ENCODE data around the gene TAF12.
"Not testable (repeated sequence)": the region's sequence is repeated elsewhere in the genome, so short reads cannot be mapped to it uniquely, and the experiment has no call there.

TAF12 gene

GRCh38 chr1:28666806-28667205 lies 23.9 kb upstream of the TAF12 start:
- H3K9me3 ChIP-seq (ENCODE audit: control insufficient read depth, insufficient read depth, low read length) = no peaks in the 10 kb centered on the region
- DNase-seq (ENCODE audit: low read depth, low spot score) = no peak
- no peaks in the 10 kb centered on the region for H3K27me3 ChIP-seq (ENCODE audit: control insufficient read depth, insufficient read depth, low read length)
- H3K27ac ChIP-seq (ENCODE audit: low read length) = no peak overlapping the region
- no CpG with 5 or more reads among the region's 12 CpGs for WGBS (ENCODE audit: insufficient coverage, insufficient read length)
- H3K4me1 ChIP-seq (ENCODE audit: control insufficient read depth, insufficient read depth, low read length) = no peaks in the 10 kb centered on the region
- no peaks in the 10 kb centered on the region for H3K36me3 ChIP-seq (ENCODE audit: control insufficient read depth, insufficient read depth, low read length)
- H3K4me3 ChIP-seq (ENCODE audit: low read length) = no peak overlapping the region

- no peak overlapping the region for H3K27ac ChIP-seq (ENCODE audit: low read length)
- no peaks in the 10 kb centered on the region for H3K9me3 ChIP-seq (ENCODE audit: control insufficient read depth, insufficient read depth, low read length)
- H3K27me3 ChIP-seq (ENCODE audit: control insufficient read depth, insufficient read depth, low read length) = no peaks in the 10 kb centered on the region
- no peaks in the 10 kb centered on the region for H3K36me3 ChIP-seq (ENCODE audit: control insufficient read depth, insufficient read depth, low read length)
- H3K4me1 ChIP-seq (ENCODE audit: control insufficient read depth, insufficient read depth, low read length) = no peaks in the 10 kb centered on the region
- whole genome bisulfite sequencing (ENCODE audit: insufficient coverage, insufficient read length) = no CpG with 5 or more reads among the region's 7 CpGs
- no peak overlapping the region for H3K4me3 ChIP-seq (ENCODE audit: low read length)
- DNase-seq (ENCODE audit: low read depth, low spot score) = no peak
These were observed 21.1 kb upstream of the TAF12 start for GRCh38 chr1:28663871-28664470.

GRCh38 chr1:28656335-28656734 lies 13.5 kb upstream of the TAF12 start:
- WGBS (ENCODE audit: insufficient coverage, insufficient read length) = no CpG with 5 or more reads among the region's 6 CpGs
- H3K4me3 ChIP-seq (ENCODE audit: low read length) = no peak overlapping the region
- DNase-seq (ENCODE audit: low read depth, low spot score) = no peak
- H3K9me3 ChIP-seq (ENCODE audit: control insufficient read depth, insufficient read depth, low read length) = no peaks in the 10 kb centered on the region
- no peaks in the 10 kb centered on the region for H3K4me1 ChIP-seq (ENCODE audit: control insufficient read depth, insufficient read depth, low read length)
- no peaks in the 10 kb centered on the region for H3K36me3 ChIP-seq (ENCODE audit: control insufficient read depth, insufficient read depth, low read length)
- H3K27me3 ChIP-seq (ENCODE audit: control insufficient read depth, insufficient read depth, low read length) = no peaks in the 10 kb centered on the region
- no peak overlapping the region for H3K27ac ChIP-seq (ENCODE audit: low read length)

- DNase-seq (ENCODE audit: low read depth, low spot score); H3K27ac ChIP-seq (ENCODE audit: low read length); H3K4me3 ChIP-seq (ENCODE audit: low read length); H3K9me3 ChIP-seq (ENCODE audit: control insufficient read depth, insufficient read depth, low read length); H3K4me1 ChIP-seq (ENCODE audit: control insufficient read depth, insufficient read depth, low read length); H3K36me3 ChIP-seq (ENCODE audit: control insufficient read depth, insufficient read depth, low read length); H3K27me3 ChIP-seq (ENCODE audit: control insufficient read depth, insufficient read depth, low read length): not testable (repeated sequence)
- WGBS (ENCODE audit: insufficient coverage, insufficient read length) = no CpG with 5 or more reads among the region's 10 CpGs
These were observed 12.8 kb upstream of the TAF12 start for GRCh38 chr1:28655448-28656311.

GRCh38 chr1:28653870-28654269 lies 11.0 kb upstream of the TAF12 start:
- H3K9me3 ChIP-seq (ENCODE audit: control insufficient read depth, insufficient read depth, low read length); H3K27me3 ChIP-seq (ENCODE audit: control insufficient read depth, insufficient read depth, low read length); H3K4me3 ChIP-seq (ENCODE audit: low read length); H3K27ac ChIP-seq (ENCODE audit: low read length); H3K36me3 ChIP-seq (ENCODE audit: control insufficient read depth, insufficient read depth, low read length); H3K4me1 ChIP-seq (ENCODE audit: control insufficient read depth, insufficient read depth, low read length); DNase-seq (ENCODE audit: low read depth, low spot score): not testable (repeated sequence)
- no CpG with 5 or more reads among the region's 3 CpGs for WGBS (ENCODE audit: insufficient coverage, insufficient read length)

GRCh38 chr1:28653063-28653462 lies 10.2 kb upstream of the TAF12 start:
- H3K9me3 ChIP-seq (ENCODE audit: control insufficient read depth, insufficient read depth, low read length); DNase-seq (ENCODE audit: low read depth, low spot score): not testable (repeated sequence)
- no CpG with 5 or more reads among the region's 13 CpGs for WGBS (ENCODE audit: insufficient coverage, insufficient read length)

GRCh38 chr1:28648474-28649198 lies 5.8 kb upstream of the TAF12 start, which contains the start of gene RNU11:
RNU11 (plus strand) TSS chr1:28648600.
- Histone ChIP-seq H3K4me1 (ENCODE audit: control insufficient read depth, insufficient read depth, low read length) (no peaks in the 10 kb centered on the region), H3K9me3 (ENCODE audit: control insufficient read depth, insufficient read depth, low read length) (no peaks in the 10 kb centered on the region), H3K27ac (ENCODE audit: low read length) (no peak within 1 kb of the TSS), H3K4me3 (ENCODE audit: low read length) (peak within 1 kb of the TSS; percentile 5; the same call in 1 of the 2 replicates), H3K36me3 (ENCODE audit: control insufficient read depth, insufficient read depth, low read length) (no peaks in the 10 kb centered on the region), H3K27me3 (ENCODE audit: control insufficient read depth, insufficient read depth, low read length) (no peaks in the 10 kb centered on the region)
- no CpG with 5 or more reads among the region's 28 CpGs for WGBS (ENCODE audit: insufficient coverage, insufficient read length)
- peak; percentile 88 for DNase-seq (ENCODE audit: low read depth, low spot score)

More at GRCh38 chr1:28653063-28653462, 10.2 kb upstream of the TAF12 start:
- H3K27me3 ChIP-seq (ENCODE audit: control insufficient read depth, insufficient read depth, low read length); H3K27ac ChIP-seq (ENCODE audit: low read length); H3K4me1 ChIP-seq (ENCODE audit: control insufficient read depth, insufficient read depth, low read length); H3K36me3 ChIP-seq (ENCODE audit: control insufficient read depth, insufficient read depth, low read length); H3K4me3 ChIP-seq (ENCODE audit: low read length): not testable (repeated sequence)

- Histone ChIP-seq H3K27ac (ENCODE audit: low read length) (no peak overlapping the region), H3K4me3 (ENCODE audit: low read length) (peak overlapping the region; percentile 5; the same call in 1 of the 2 replicates), H3K27me3 (ENCODE audit: control insufficient read depth, insufficient read depth, low read length) (no peaks in the 10 kb centered on the region), H3K36me3 (ENCODE audit: control insufficient read depth, insufficient read depth, low read length) (no peaks in the 10 kb centered on the region), H3K9me3 (ENCODE audit: control insufficient read depth, insufficient read depth, low read length) (no peaks in the 10 kb centered on the region), H3K4me1 (ENCODE audit: control insufficient read depth, insufficient read depth, low read length) (no peaks in the 10 kb centered on the region)
- DNase-seq (ENCODE audit: low read depth, low spot score) = peak; percentile 67
- no CpG with 5 or more reads among the region's 18 CpGs for WGBS (ENCODE audit: insufficient coverage, insufficient read length)
These were observed 5.2 kb upstream of the TAF12 start for GRCh38 chr1:28648008-28648473.

- no CpG with 5 or more reads among the region's 1 CpG for WGBS (ENCODE audit: insufficient coverage, insufficient read length)
- no peak overlapping the region for H3K4me3 ChIP-seq (ENCODE audit: low read length)
- no peak overlapping the region for H3K27ac ChIP-seq (ENCODE audit: low read length)
- H3K4me1 ChIP-seq (ENCODE audit: control insufficient read depth, insufficient read depth, low read length) = no peaks in the 10 kb centered on the region
- H3K36me3 ChIP-seq (ENCODE audit: control insufficient read depth, insufficient read depth, low read length) = no peaks in the 10 kb centered on the region
- no peaks in the 10 kb centered on the region for H3K27me3 ChIP-seq (ENCODE audit: control insufficient read depth, insufficient read depth, low read length)
- DNase-seq (ENCODE audit: low read depth, low spot score) = no peak
- H3K9me3 ChIP-seq (ENCODE audit: control insufficient read depth, insufficient read depth, low read length) = no peaks in the 10 kb centered on the region
These were observed 3.2 kb upstream of the TAF12 start for GRCh38 chr1:28646040-28646439.

- no CpG with 5 or more reads among the region's 11 CpGs for WGBS (ENCODE audit: insufficient coverage, insufficient read length)
- not testable (repeated sequence) for H3K27ac ChIP-seq (ENCODE audit: low read length); H3K4me3 ChIP-seq (ENCODE audit: low read length)
These were observed 2.5 kb upstream of the TAF12 start for GRCh38 chr1:28645406-28645805.

More at GRCh38 chr1:28645406-28645805, 2.5 kb upstream of the TAF12 start:
- DNase-seq (ENCODE audit: low read depth, low spot score); H3K27me3 ChIP-seq (ENCODE audit: control insufficient read depth, insufficient read depth, low read length); H3K4me1 ChIP-seq (ENCODE audit: control insufficient read depth, insufficient read depth, low read length); H3K36me3 ChIP-seq (ENCODE audit: control insufficient read depth, insufficient read depth, low read length); H3K9me3 ChIP-seq (ENCODE audit: control insufficient read depth, insufficient read depth, low read length): not testable (repeated sequence)

All from iPS DF 6.9 (cell line).